ENCODE measurements around the gene SHISA6. TPM values are rescaled to one million over a fixed set of nuclear protein-coding genes. Genes with fewer than 3 reads are reported as not detected.

Gene SHISA6
- total RNA-seq, 1 experiment from 2014 or later = 21.1 TPM

DNA sequence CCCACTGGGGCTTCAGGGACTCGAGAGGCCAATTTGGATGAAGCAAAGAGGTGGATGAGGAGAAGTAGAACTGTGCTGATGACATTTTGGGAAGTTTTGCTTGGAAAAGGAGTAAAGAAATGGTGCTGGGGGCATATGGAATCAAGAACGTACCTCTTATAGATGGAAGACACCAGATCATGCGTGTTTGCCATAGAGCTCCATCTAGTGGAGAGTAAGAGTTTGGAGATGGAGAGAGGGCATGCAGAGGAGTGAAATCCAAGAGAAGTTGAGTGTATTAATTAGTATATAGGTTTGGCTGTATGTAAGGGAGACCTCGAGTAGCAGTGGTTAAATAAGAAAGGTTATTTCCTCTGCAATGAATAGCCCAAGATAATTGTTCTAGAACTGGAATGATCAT lies 56.0 kb downstream of the SHISA6 start:
- H3K4me3 Mint-ChIP-seq (ENCODE audit: unreplicated experiment) = no peak overlapping the region
- peak in 1 of 2 experiments; percentile 37 for TF ChIP-seq CTCF (IDR thresholded peaks at IDR 0.05; ENCODE audit: insufficient read depth in 1 of 2, low read depth in 1 of 2, low read length in 1 of 2, severe bottlenecking in 1 of 2, unreplicated experiment in 1 of 2)
- intact Hi-C loops (cut with micrococcal nuclease; ENCODE audit: unreplicated experiment) = loop anchor here (10.0 kb wide), 1 partner anchor 422 kb away; no protein-coding TSS in a partner anchor

GRCh38 chr17:11298401-11298800 lies 57.4 kb downstream of the SHISA6 start:
- peaks cover 17% of the 10 kb centered on the region for H3K36me3 Mint-ChIP-seq (ENCODE audit: insufficient read depth, unreplicated experiment)
- no peak for DNase-seq
- no peak overlapping the region for H3K4me3 ChIP-seq (ENCODE audit: low read depth, low read length)
- no peaks in the 10 kb centered on the region for H3K9me3 ChIP-seq
- no peak overlapping the region for H3K27ac Mint-ChIP-seq (ENCODE audit: unreplicated experiment)
- BruUV-seq (replicated peaks) = no TSS peak
- ChIA-PET POLR2A (no interaction called here), CTCF (interaction anchor here (1.3 kb wide), 1 partner anchor 423 kb away, joined by 3 read pairs; no protein-coding TSS in a partner anchor)
- no peaks in the 10 kb centered on the region for H3K27me3 ChIP-seq (replicated peaks; ENCODE audit: control insufficient read depth, insufficient read depth, low read length)
- no peaks in the 10 kb centered on the region for H3K36me3 ChIP-seq (ENCODE audit: control insufficient read depth, insufficient read depth, low read length)
- no peaks in the 10 kb centered on the region for H3K4me1 ChIP-seq
- TF ChIP-seq CTCF (IDR thresholded peaks at IDR 0.05; ENCODE audit: insufficient read depth in 1 of 2, low read depth in 1 of 2, low read length in 1 of 2, severe bottlenecking in 1 of 2, unreplicated experiment in 1 of 2) = no peak
- intact Hi-C loops (cut with micrococcal nuclease; ENCODE audit: unreplicated experiment) = loop anchor here (10.0 kb wide), 1 partner anchor 424 kb away; no protein-coding TSS in a partner anchor
- no peak overlapping the region for H3K4me3 Mint-ChIP-seq (ENCODE audit: unreplicated experiment)
- no peaks in the 10 kb centered on the region for H3K9me3 Mint-ChIP-seq (ENCODE audit: unreplicated experiment)
- H3K27me3 Mint-ChIP-seq (ENCODE audit: insufficient read depth, unreplicated experiment) = no peaks in the 10 kb centered on the region
- H3K4me1 Mint-ChIP-seq (ENCODE audit: low read depth, unreplicated experiment) = no peaks in the 10 kb centered on the region

More for the DNA sequence above, 56.0 kb downstream of the SHISA6 start:
- Mint-ChIP-seq H3K27ac (ENCODE audit: unreplicated experiment) (no peak overlapping the region), H3K36me3 (ENCODE audit: insufficient read depth, unreplicated experiment) (peaks cover 23% of the 10 kb centered on the region), H3K4me1 (ENCODE audit: low read depth, unreplicated experiment) (no peaks in the 10 kb centered on the region), H3K9me3 (ENCODE audit: unreplicated experiment) (no peaks in the 10 kb centered on the region), H3K27me3 (ENCODE audit: insufficient read depth, unreplicated experiment) (no peaks in the 10 kb centered on the region)
- POLR2A ChIA-PET = no interaction called here
- no peak overlapping the region for H3K4me3 ChIP-seq (ENCODE audit: low read depth, low read length)
- no peaks in the 10 kb centered on the region for H3K4me1 ChIP-seq
- H3K9me3 ChIP-seq = no peaks in the 10 kb centered on the region
- CTCF ChIA-PET = interaction anchor here (0.6 to 0.9 kb wide), 2 partner anchors 31 to 421 kb away, joined by 3 read pairs; no protein-coding TSS in a partner anchor
- no peaks in the 10 kb centered on the region for H3K36me3 ChIP-seq (ENCODE audit: control insufficient read depth, insufficient read depth, low read length)
- DNase-seq = no peak
- no peaks in the 10 kb centered on the region for H3K27me3 ChIP-seq (replicated peaks; ENCODE audit: control insufficient read depth, insufficient read depth, low read length)
- BruUV-seq (replicated peaks) = no TSS peak

DNA sequence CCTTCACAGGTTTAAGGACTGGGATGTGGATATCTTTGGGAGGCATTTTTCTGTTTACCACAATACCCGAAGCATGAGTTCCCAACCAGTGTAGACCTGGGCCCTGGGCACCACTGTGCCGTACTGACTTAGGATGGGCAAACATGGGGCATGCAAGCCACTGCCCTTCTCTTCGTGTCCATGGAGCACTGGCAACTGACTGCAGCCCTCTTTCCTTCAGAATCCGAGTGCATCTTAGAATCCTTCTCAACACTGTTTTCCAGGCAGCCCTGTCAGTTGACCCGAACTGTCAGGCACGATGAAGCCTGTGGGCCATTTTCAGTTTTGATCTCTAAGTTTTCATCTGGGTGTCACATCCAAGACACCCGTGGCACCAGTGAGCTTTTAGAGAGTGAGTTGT lies 59.2 kb downstream of the SHISA6 start:
- ChIA-PET CTCF (no interaction called here), POLR2A (no interaction called here)
- Histone ChIP-seq H3K9me3 (no peaks in the 10 kb centered on the region), H3K4me3 (ENCODE audit: low read depth, low read length) (no peak overlapping the region), H3K36me3 (ENCODE audit: control insufficient read depth, insufficient read depth, low read length) (no peaks in the 10 kb centered on the region), H3K4me1 (no peaks in the 10 kb centered on the region), H3K27me3 (replicated peaks; ENCODE audit: control insufficient read depth, insufficient read depth, low read length) (no peaks in the 10 kb centered on the region)
- Mint-ChIP-seq H3K9me3 (ENCODE audit: unreplicated experiment) (no peaks in the 10 kb centered on the region), H3K4me1 (ENCODE audit: low read depth, unreplicated experiment) (no peaks in the 10 kb centered on the region), H3K36me3 (ENCODE audit: insufficient read depth, unreplicated experiment) (peaks cover 21% of the 10 kb centered on the region), H3K27ac (ENCODE audit: unreplicated experiment) (no peak overlapping the region), H3K4me3 (ENCODE audit: unreplicated experiment) (no peak overlapping the region), H3K27me3 (ENCODE audit: insufficient read depth, unreplicated experiment) (no peaks in the 10 kb centered on the region)
- TF ChIP-seq CTCF (IDR thresholded peaks at IDR 0.05; ENCODE audit: insufficient read depth in 1 of 2, low read depth in 1 of 2, low read length in 1 of 2, severe bottlenecking in 1 of 2, unreplicated experiment in 1 of 2) = no peak
- DNase-seq = no peak
- intact Hi-C loops (cut with micrococcal nuclease; ENCODE audit: unreplicated experiment) = no loop called here
- no TSS peak for BruUV-seq (replicated peaks)
